HepG2 (cell line): ENCODE data around the gene GSTP1. TPM values are rescaled to one million over a fixed set of nuclear protein-coding genes. Genes with fewer than 3 reads are reported as not detected.

Experiments used
- AKAP8 ChIP-seq: sonication (generic); formaldehyde crosslinking; IDR thresholded peaks from 2 replicates; pipeline ENCODE4 v1.5.1; 2020; ENCODE audit warnings: mild to moderate bottlenecking, missing genetic modification reagents
- CEBPG ChIP-seq: IDR thresholded peaks from 2 replicates; pipeline ENCODE4 v1.6.1; 2016
- CENPT ChIP-seq: sonication (generic); formaldehyde crosslinking; IDR thresholded peaks from 2 replicates; pipeline ENCODE4 v1.8.0; 2022; ENCODE audit warnings: low read depth, mild to moderate bottlenecking, moderate library complexity, missing genetic modification reagents
- FOXO1 ChIP-seq: sonication (generic); formaldehyde crosslinking; IDR thresholded peaks from 2 replicates; pipeline ENCODE4 v1.4.0; 2020; ENCODE audit warnings: missing genetic modification reagents
- IRF1 ChIP-seq: sonication (generic); formaldehyde crosslinking; IDR thresholded peaks from 2 replicates; pipeline ENCODE4 v1.4.0; 2020; ENCODE audit warnings: low read depth, mild to moderate bottlenecking, missing genetic modification reagents
- KIAA2018 ChIP-seq: sonication (generic); formaldehyde crosslinking; IDR thresholded peaks from 2 replicates; pipeline ENCODE4 v1.5.0; 2020; ENCODE audit warnings: mild to moderate bottlenecking, missing genetic modification reagents, borderline replicate concordance
- MBD4 ChIP-seq: IDR thresholded peaks from 2 replicates; pipeline ENCODE4 v1.6.1; 2012; ENCODE audit warnings: low read length, inconsistent platforms, borderline replicate concordance
- MXI1 ChIP-seq: IDR thresholded peaks from 3 replicates; pipeline ENCODE4 v1.6.1; 2012; ENCODE audit warnings: low read depth, low read length, inconsistent platforms, borderline replicate concordance
- PRDM10 ChIP-seq: sonication (generic); formaldehyde crosslinking; IDR thresholded peaks from 2 replicates; pipeline ENCODE4 v1.4.0; 2020; ENCODE audit warnings: low read depth, missing genetic modification reagents
- ZBTB34 ChIP-seq: sonication (generic); formaldehyde crosslinking; IDR thresholded peaks from 2 replicates; pipeline ENCODE4 v1.8.0; 2022; ENCODE audit warnings: mild to moderate bottlenecking, missing genetic modification reagents
- ZNF441 ChIP-seq: sonication (generic); formaldehyde crosslinking; IDR thresholded peaks from 2 replicates; pipeline ENCODE4 v1.7.0; 2021; ENCODE audit warnings: missing genetic modification reagents, borderline replicate concordance
- ZNF598 ChIP-seq: sonication (generic); formaldehyde crosslinking; IDR thresholded peaks from 2 replicates; pipeline ENCODE4 v1.5.1; 2020; ENCODE audit warnings: mild to moderate bottlenecking, missing genetic modification reagents, borderline replicate concordance
- ZNF7 ChIP-seq: IDR thresholded peaks from 2 replicates; pipeline ENCODE4 v1.6.1; 2016; ENCODE audit warnings: missing biosample characterization, missing genetic modification reagents
- ZSCAN20 ChIP-seq: sonication (generic); formaldehyde crosslinking; IDR thresholded peaks from 2 replicates; pipeline ENCODE4 v1.4.0; 2020; ENCODE audit warnings: missing genetic modification reagents, mild to moderate bottlenecking, borderline replicate concordance
- polyA plus RNA-seq, 8 experiments: library from polyadenylated mRNA; depleted of rRNA in 3 of 8; stranded (reverse) in 7 of 8; unstranded in 1 of 8; fragments of >200 nt; fragmentation: Illumina TruSeq in 4 of 8; extraction: Trizol in 4 of 8; gene quantifications; 2 replicates each; pipeline versions ENCODE4 v1.2.1 to v1.2.3, GENCODE V29; 2011 to 2016; ENCODE audit warnings: low read depth in 4 of 8, missing spikeins in 1 of 8, mixed read lengths in 1 of 8; ENCODE audit not compliant: insufficient read depth in 1 of 8
- total RNA-seq, 5 experiments: library from RNA; depleted of rRNA; stranded (reverse); fragments of >200 nt; fragmentation: Illumina TruSeq; extraction: Trizol; gene quantifications; 2 replicates each; pipeline ENCODE4 v1.2.3, GENCODE V29; 2016; ENCODE audit warnings: low read depth in 1 of 5

The GSTP1 gene
- total and polyA plus RNA-seq, 2 of the 13 experiments (the other 11 are each of a cell fraction or from before 2014, with no cell fraction given): not detected

GRCh38 chr11:67629386-67630227 lies 46.0 kb downstream of the GSTP1 start, which contains the start of gene NUDT8 (continued):
- no peak for TF ChIP-seq ZNF7 (CRISPR knock-in tag)
- peak; percentile 41; the same call in 1 of the 2 replicates for TF ChIP-seq FOXO1 (CRISPR knock-in tag)
- no peak for TF ChIP-seq KIAA2018 (CRISPR knock-in tag)
- 0 out of 2 replicates have a peak, but pooled peaks have one; percentile 13 for TF ChIP-seq CEBPG
- peak; percentile 65; the same call in 1 of the 3 replicates for TF ChIP-seq MXI1
- TF ChIP-seq ZNF598: no peak
- peak; percentile 21; the same call in 1 of the 2 replicates for TF ChIP-seq ZSCAN20
- TF ChIP-seq AKAP8 (CRISPR knock-in tag): no peak
- no peak for TF ChIP-seq MBD4
- no peak for TF ChIP-seq PRDM10 (CRISPR knock-in tag)
- TF ChIP-seq IRF1 (CRISPR knock-in tag): 0 out of 2 replicates have a peak, but pooled peaks have one; percentile 66
- no peak for TF ChIP-seq ZBTB34
- TF ChIP-seq CENPT (CRISPR knock-in tag): peak; percentile 86; the same call in 1 of the 2 replicates
- TF ChIP-seq ZNF441: no peak
